HFFc6 (cell line): Measurements from ENCODE around the gene IGSF9B. TPM values are rescaled to one million over a fixed set of nuclear protein-coding genes. Genes with fewer than 3 reads are reported as not detected.

Source experiments
- DNase-seq: peaks from one replicate; pipeline ENCODE4 v3.0.0-alpha.2; 2018
- H3K27ac Mint-ChIP-seq: 2 replicates; pipeline ENCODE4 v1.8.0; 2020; ENCODE audit warnings: mild to moderate bottlenecking, mixed read lengths
- H3K27me3 Mint-ChIP-seq: 2 replicates; pipeline ENCODE4 v1.8.0; 2021; ENCODE audit warnings: mild to moderate bottlenecking, moderate library complexity, mixed read lengths; ENCODE audit not compliant: insufficient read depth
- H3K36me3 Mint-ChIP-seq: 2 replicates; pipeline ENCODE4 v1.8.0; 2021; ENCODE audit warnings: low read depth, mixed read lengths
- H3K4me1 Mint-ChIP-seq: 2 replicates; pipeline ENCODE4 v1.8.0; 2020; ENCODE audit warnings: low read depth, mixed read lengths
- H3K4me3 Mint-ChIP-seq: 2 replicates; pipeline ENCODE4 v1.8.0; 2020; ENCODE audit warnings: mild to moderate bottlenecking, moderate library complexity, mixed read lengths
- H3K9me3 Mint-ChIP-seq: 2 replicates; pipeline ENCODE4 v1.8.0; 2020; ENCODE audit warnings: mild to moderate bottlenecking, mixed read lengths
- CTCF ChIP-seq: fragments of 200-600 bp; sonication (generic); IDR thresholded peaks from 2 replicates; pipeline ENCODE4 v1.5.0; 2021; ENCODE audit warnings: antibody characterized with exemption, mild to moderate bottlenecking
- total RNA-seq, 6 experiments: library from RNA; stranded (reverse); fragmentation: NEBNext Ultra II Directional; extraction: Animal tissue kit (Norgen Biotek cat#: 25700); gene quantifications; 2 replicates in 1 of 6; 3 replicates in 5 of 6; pipeline ENCODE4 v1.2.3, GENCODE V29; 2021

Gene IGSF9B
- total RNA-seq, 6 experiments from 2014 or later: not detected

DNA sequence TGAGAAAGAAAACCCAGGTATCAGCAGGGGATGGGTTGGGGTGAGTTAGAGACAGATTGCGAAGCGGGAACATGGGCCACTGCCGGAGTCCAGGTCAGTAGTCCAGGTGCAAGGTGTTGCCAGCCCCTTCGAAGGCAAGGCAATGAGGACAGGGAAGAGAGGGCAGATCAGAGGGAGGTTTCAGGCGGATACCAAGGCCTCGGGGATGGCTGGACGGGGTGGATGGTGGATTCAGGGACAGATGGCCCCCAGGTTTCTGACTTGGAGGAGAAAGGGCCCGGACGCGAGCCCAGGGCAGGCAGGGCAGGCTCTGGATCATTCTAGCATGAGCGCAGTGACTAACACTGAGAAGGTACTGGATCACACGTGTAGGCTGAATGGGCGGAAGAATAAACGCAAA, 25.4 kb upstream of the IGSF9B start:
- Mint-ChIP-seq H3K27ac (no peak overlapping the region), H3K36me3 (no peaks in the 10 kb centered on the region), H3K27me3 (peaks cover 49% of the 10 kb centered on the region), H3K4me1 (no peaks in the 10 kb centered on the region), H3K9me3 (no peaks in the 10 kb centered on the region), H3K4me3 (no peak overlapping the region)
- DNase-seq: no peak
- TF ChIP-seq CTCF: no peak

GRCh38 chr11:133981156-133981555, 24.4 kb upstream of the IGSF9B start:
- Mint-ChIP-seq H3K36me3 (no peaks in the 10 kb centered on the region), H3K9me3 (no peaks in the 10 kb centered on the region), H3K27me3 (peaks cover 43% of the 10 kb centered on the region), H3K27ac (no peak overlapping the region), H3K4me3 (no peak overlapping the region), H3K4me1 (no peaks in the 10 kb centered on the region)
- no peak for DNase-seq
- TF ChIP-seq CTCF: no peak

DNA sequence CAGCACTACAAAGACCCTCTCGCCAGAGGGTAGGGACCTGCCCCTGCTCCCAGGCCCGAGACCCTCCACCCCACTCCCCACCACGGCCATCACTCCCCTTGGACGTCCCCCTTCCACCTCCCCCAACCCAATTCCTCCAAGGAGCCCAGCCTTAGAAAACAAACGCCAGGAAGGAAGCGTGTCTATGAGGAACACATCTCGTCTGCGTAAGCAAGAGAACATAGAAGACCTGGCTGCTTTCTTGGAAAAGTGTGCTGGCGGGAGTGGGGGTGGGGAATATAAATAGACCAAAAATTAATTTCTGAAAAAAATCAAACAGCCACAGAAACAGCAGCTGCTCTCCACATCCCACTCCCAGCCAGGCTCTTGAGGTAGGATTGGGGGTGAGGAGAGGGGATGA, 23.9 kb upstream of the IGSF9B start:
- Mint-ChIP-seq H3K4me1 (no peaks in the 10 kb centered on the region), H3K36me3 (no peaks in the 10 kb centered on the region), H3K9me3 (no peaks in the 10 kb centered on the region), H3K27me3 (peaks cover 38% of the 10 kb centered on the region), H3K27ac (no peak overlapping the region), H3K4me3 (no peak overlapping the region)
- no peak for DNase-seq
- no peak for TF ChIP-seq CTCF

- no peaks in the 10 kb centered on the region for H3K36me3 Mint-ChIP-seq
- TF ChIP-seq CTCF: no peak
- H3K27ac Mint-ChIP-seq: no peak overlapping the region
- DNase-seq: peak; percentile 52
- H3K4me3 Mint-ChIP-seq: no peak overlapping the region
- peaks cover 41% of the 10 kb centered on the region for H3K27me3 Mint-ChIP-seq
- no peaks in the 10 kb centered on the region for H3K4me1 Mint-ChIP-seq
- H3K9me3 Mint-ChIP-seq: no peaks in the 10 kb centered on the region
Measured at GRCh38 chr11:133978794-133979193, 22.0 kb upstream of the IGSF9B start.

GRCh38 chr11:133977067-133977677, 20.4 kb upstream of the IGSF9B start:
- no peak for TF ChIP-seq CTCF
- no peaks in the 10 kb centered on the region for H3K9me3 Mint-ChIP-seq
- no peaks in the 10 kb centered on the region for H3K4me1 Mint-ChIP-seq
- H3K27me3 Mint-ChIP-seq: peaks cover 39% of the 10 kb centered on the region
- no peak overlapping the region for H3K27ac Mint-ChIP-seq
- DNase-seq: no peak
- H3K4me3 Mint-ChIP-seq: no peak overlapping the region
- no peaks in the 10 kb centered on the region for H3K36me3 Mint-ChIP-seq

DNA sequence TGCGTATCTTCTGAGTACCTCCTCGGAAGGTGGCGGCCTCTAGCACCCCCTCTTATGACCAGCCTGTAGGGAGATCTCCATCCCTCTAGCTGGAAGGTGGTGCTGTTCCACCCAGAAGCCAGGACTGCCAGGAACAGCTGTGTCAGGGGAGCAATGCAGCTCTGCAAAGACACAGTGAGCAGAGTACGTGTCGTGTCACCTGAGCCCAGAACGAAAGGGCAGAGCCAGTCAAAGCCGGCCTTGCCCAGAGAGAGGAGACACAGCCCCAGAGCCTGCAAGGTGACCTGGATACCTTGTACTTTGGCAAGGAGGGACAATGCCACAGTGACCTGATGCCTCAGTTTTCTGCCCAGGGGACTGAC, 18.7 kb upstream of the IGSF9B start:
- no peak overlapping the region for H3K27ac Mint-ChIP-seq
- DNase-seq: no peak
- H3K27me3 Mint-ChIP-seq: peaks cover 39% of the 10 kb centered on the region
- no peaks in the 10 kb centered on the region for H3K36me3 Mint-ChIP-seq
- no peaks in the 10 kb centered on the region for H3K4me1 Mint-ChIP-seq
- no peak overlapping the region for H3K4me3 Mint-ChIP-seq
- no peak for TF ChIP-seq CTCF
- no peaks in the 10 kb centered on the region for H3K9me3 Mint-ChIP-seq
